Fibroblast of lung (primary cell): Measurements from ENCODE around the gene FAM107B.

Experiments
- CTCF ChIP-seq, 2 donors: IDR thresholded peaks in 1 of 2; conservative IDR thresholded peaks in 1 of 2; 1 replicate in 1 of 2; 2 replicates in 1 of 2; pipeline ENCODE4 v1.5.1; 2011 to 2012; ENCODE audit warnings: low read length in 2 of 2, control low read depth in 1 of 2, inconsistent platforms in 1 of 2, low read depth in 1 of 2, mild to moderate bottlenecking in 1 of 2
- EZH2 ChIP-seq: IDR thresholded peaks from 2 replicates; pipeline ENCODE4 v1.5.1; 2012; ENCODE audit warnings: low read length, control low read depth, mild to moderate bottlenecking; ENCODE audit errors: missing control alignments

GRCh38 chr10:14572811-14573210 lies 201.9 kb downstream of the FAM107B start:
- TF ChIP-seq CTCF (conservative IDR thresholded peaks at IDR 0.05 in 1 of 2, IDR thresholded peaks at IDR 0.05 in 1 of 2; ENCODE audit: low read depth in 1 of 2, low read length in 2 of 2) (no peak), EZH2 (no peak)
